ENCODE measurements around the gene ZDHHC20. TPM values are rescaled to one million over a fixed set of nuclear protein-coding genes. Genes with fewer than 3 reads are reported as not detected.

Gene ZDHHC20
- total RNA-seq, 1 donor from 2014 or later = 14.0 TPM

DNA sequence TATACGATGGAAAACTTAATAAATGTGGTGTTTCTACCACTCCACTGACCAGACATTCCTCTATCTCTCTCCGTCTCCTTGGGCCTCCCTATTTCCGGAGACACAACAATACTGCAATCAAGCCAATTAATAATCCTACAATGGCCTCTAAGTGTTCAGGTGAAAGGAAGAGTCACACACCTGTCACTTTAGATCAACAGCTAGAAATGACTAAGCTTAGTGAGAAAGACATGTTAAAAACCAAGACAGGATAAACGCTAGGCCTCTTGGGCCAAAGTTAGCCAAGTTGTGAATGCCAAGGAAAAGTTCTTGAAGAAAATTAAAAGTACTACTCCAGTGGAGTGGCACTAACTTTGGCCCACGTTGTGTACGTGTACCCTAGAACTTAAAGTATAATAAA lies 22.5 kb downstream of the ZDHHC20 start:
- peak overlapping the region; percentile 84 for H3K27ac ChIP-seq (replicated peaks)
- H3K4me1 ChIP-seq = peaks cover 21% of the 10 kb centered on the region
- TF ChIP-seq, protein P1, sequence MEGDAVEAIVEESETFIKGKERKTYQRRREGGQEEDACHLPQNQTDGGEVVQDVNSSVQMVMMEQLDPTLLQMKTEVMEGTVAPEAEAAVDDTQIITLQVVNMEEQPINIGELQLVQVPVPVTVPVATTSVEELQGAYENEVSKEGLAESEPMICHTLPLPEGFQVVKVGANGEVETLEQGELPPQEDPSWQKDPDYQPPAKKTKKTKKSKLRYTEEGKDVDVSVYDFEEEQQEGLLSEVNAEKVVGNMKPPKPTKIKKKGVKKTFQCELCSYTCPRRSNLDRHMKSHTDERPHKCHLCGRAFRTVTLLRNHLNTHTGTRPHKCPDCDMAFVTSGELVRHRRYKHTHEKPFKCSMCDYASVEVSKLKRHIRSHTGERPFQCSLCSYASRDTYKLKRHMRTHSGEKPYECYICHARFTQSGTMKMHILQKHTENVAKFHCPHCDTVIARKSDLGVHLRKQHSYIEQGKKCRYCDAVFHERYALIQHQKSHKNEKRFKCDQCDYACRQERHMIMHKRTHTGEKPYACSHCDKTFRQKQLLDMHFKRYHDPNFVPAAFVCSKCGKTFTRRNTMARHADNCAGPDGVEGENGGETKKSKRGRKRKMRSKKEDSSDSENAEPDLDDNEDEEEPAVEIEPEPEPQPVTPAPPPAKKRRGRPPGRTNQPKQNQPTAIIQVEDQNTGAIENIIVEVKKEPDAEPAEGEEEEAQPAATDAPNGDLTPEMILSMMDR (IDR thresholded peaks at IDR 0.05; ENCODE audit: borderline replicate concordance) = no peak
- no peaks in the 10 kb centered on the region for H3K27me3 ChIP-seq (ENCODE audit: low read depth)
- intact Hi-C loops (cut with micrococcal nuclease) = no loop called here
- peaks cover 19% of the 10 kb centered on the region for H3K9me3 ChIP-seq (replicated peaks)
- no peak overlapping the region for H3K4me3 ChIP-seq
- DNase-seq = no peak
- H3K36me3 ChIP-seq = peaks cover 11% of the 10 kb centered on the region

GRCh38 chr13:21435687-21436151 lies 23.4 kb downstream of the ZDHHC20 start:
- TF ChIP-seq, protein P1 (IDR thresholded peaks at IDR 0.05; ENCODE audit: borderline replicate concordance) = no peak
- peaks cover 21% of the 10 kb centered on the region for H3K4me1 ChIP-seq
- intact Hi-C loops (cut with micrococcal nuclease) = no loop called here
- peaks cover 11% of the 10 kb centered on the region for H3K36me3 ChIP-seq
- peaks cover 19% of the 10 kb centered on the region for H3K9me3 ChIP-seq (replicated peaks)
- H3K27ac ChIP-seq (replicated peaks) = peak overlapping the region; percentile 84
- peak overlapping the region; percentile 32 for H3K4me3 ChIP-seq
- DNase-seq = peak; percentile 31
- H3K27me3 ChIP-seq (ENCODE audit: low read depth) = no peaks in the 10 kb centered on the region

GRCh38 chr13:21435231-21435630 lies 23.9 kb downstream of the ZDHHC20 start:
- peaks cover 24% of the 10 kb centered on the region for H3K9me3 ChIP-seq (replicated peaks)
- H3K4me3 ChIP-seq = no peak overlapping the region
- intact Hi-C loops (cut with micrococcal nuclease) = no loop called here
- DNase-seq = no peak
- H3K36me3 ChIP-seq = peaks cover 11% of the 10 kb centered on the region
- H3K27ac ChIP-seq (replicated peaks) = peak overlapping the region; percentile 84
- H3K27me3 ChIP-seq (ENCODE audit: low read depth) = no peaks in the 10 kb centered on the region
- TF ChIP-seq, protein P1 (IDR thresholded peaks at IDR 0.05; ENCODE audit: borderline replicate concordance) = no peak
- H3K4me1 ChIP-seq = peaks cover 21% of the 10 kb centered on the region

GRCh38 chr13:21434588-21434987 lies 24.5 kb downstream of the ZDHHC20 start:
- H3K27ac ChIP-seq (replicated peaks) = peak overlapping the region; percentile 84
- intact Hi-C loops (cut with micrococcal nuclease) = no loop called here

DNA sequence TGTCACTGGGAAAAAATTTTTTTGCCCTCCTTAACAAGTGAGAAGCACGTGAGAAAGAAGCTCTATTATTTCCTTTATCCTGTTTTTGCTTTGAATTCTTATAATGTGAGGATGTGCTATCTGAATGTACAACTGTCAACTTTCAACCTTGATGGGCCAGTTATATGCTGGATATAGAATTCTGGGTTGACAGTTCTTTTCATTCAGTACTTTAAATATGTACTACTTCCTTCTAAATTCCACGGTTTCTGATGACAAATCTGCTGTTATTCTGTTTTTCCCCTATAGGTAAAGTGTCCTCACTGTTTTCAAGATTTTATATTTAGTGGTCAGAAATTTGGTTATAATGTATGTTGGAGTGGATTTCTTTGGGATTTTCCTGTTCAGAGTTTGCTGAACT lies 29.9 kb downstream of the ZDHHC20 start:
- H3K4me3 ChIP-seq = no peak overlapping the region
- TF ChIP-seq, protein P1 (IDR thresholded peaks at IDR 0.05; ENCODE audit: borderline replicate concordance) = no peak
- H3K9me3 ChIP-seq (replicated peaks) = peaks cover 29% of the 10 kb centered on the region
- H3K27me3 ChIP-seq (ENCODE audit: low read depth) = no peaks in the 10 kb centered on the region
- no peaks in the 10 kb centered on the region for H3K4me1 ChIP-seq
- intact Hi-C loops (cut with micrococcal nuclease) = no loop called here
- peaks cover 10% of the 10 kb centered on the region for H3K36me3 ChIP-seq
- DNase-seq = no peak
- no peak overlapping the region for H3K27ac ChIP-seq (replicated peaks)

More at GRCh38 chr13:21434588-21434987, 24.5 kb downstream of the ZDHHC20 start:
- H3K27me3 ChIP-seq (ENCODE audit: low read depth) = no peaks in the 10 kb centered on the region
- DNase-seq = no peak
- peaks cover 11% of the 10 kb centered on the region for H3K36me3 ChIP-seq
- no peak overlapping the region for H3K4me3 ChIP-seq
- TF ChIP-seq, protein P1 (IDR thresholded peaks at IDR 0.05; ENCODE audit: borderline replicate concordance) = no peak
- peaks cover 21% of the 10 kb centered on the region for H3K4me1 ChIP-seq
- H3K9me3 ChIP-seq (replicated peaks) = peaks cover 31% of the 10 kb centered on the region

Data from left ventricle myocardium inferior (tissue), 1 donor.